Stimulated activated naive CD8-positive, alpha-beta T cell treated with anti-CD3 and anti-CD28 coated beads, Interleukin-15, amount 100 ng/mL, for 72 hours (primary cell): ENCODE measurements around the gene PHKG2.

Experiments
- ATAC-seq: fragments of 150-1000 bp; cut with Tn5 transposase; 2 replicates; pipeline ENCODE4 v1.10.0; 2021; ENCODE audit warnings: mild to moderate bottlenecking, moderate library complexity
- DNase-seq, 2 donors: peaks; one replicate each; pipeline ENCODE4 v3.0.0; 2021 to 2022
- H3K27ac Mint-ChIP-seq, 2 donors: one replicate each; pipeline ENCODE4 v1.8.0; 2022; ENCODE audit warnings: mild to moderate bottlenecking in 2 of 2, mixed read lengths in 2 of 2, moderate library complexity in 2 of 2
- H3K27me3 Mint-ChIP-seq: one replicate; pipeline ENCODE4 v1.8.0; 2022; ENCODE audit warnings: mixed read lengths
- H3K4me1 Mint-ChIP-seq: one replicate; pipeline ENCODE4 v1.8.0; 2022; ENCODE audit warnings: mild to moderate bottlenecking, mixed read lengths
- H3K4me3 Mint-ChIP-seq, 2 donors: one replicate each; pipeline ENCODE4 v1.8.0; 2022; ENCODE audit warnings: mild to moderate bottlenecking in 2 of 2, mixed read lengths in 2 of 2, moderate library complexity in 1 of 2
- H3K9me3 Mint-ChIP-seq, 2 donors: one replicate each; pipeline ENCODE4 v1.8.0; 2022; ENCODE audit warnings: mixed read lengths in 2 of 2

The PHKG2 gene

GRCh38 chr16:30760577-30761426 lies 12.6 kb downstream of the PHKG2 start:
- Mint-ChIP-seq H3K4me1 (peaks cover 27% of the 10 kb centered on the region), H3K9me3 (no peaks in the 10 kb centered on the region), H3K4me3 (peak overlapping the region; percentile 84 to 89), H3K27me3 (no peaks in the 10 kb centered on the region), H3K27ac (peak overlapping the region; percentile 56 to 63)
- ATAC-seq, result no peak
- no peak for DNase-seq

GRCh38 chr16:30761427-30761927 lies 13.3 kb downstream of the PHKG2 start:
- peak; percentile 26 to 53 for DNase-seq
- Mint-ChIP-seq H3K9me3 (no peaks in the 10 kb centered on the region), H3K4me1 (peaks cover 27% of the 10 kb centered on the region), H3K27me3 (no peaks in the 10 kb centered on the region), H3K27ac (peak overlapping the region; percentile 56 to 63), H3K4me3 (peak overlapping the region; percentile 84 to 89)
- ATAC-seq, result peak; percentile 70

GRCh38 chr16:30761928-30762902 lies 14.0 kb downstream of the PHKG2 start, which contains the start of the genes CFAP119 and RNF40:
Gene CFAP119, minus strand, starts transcription at chr16:30762062. Its CDS starts 314 bp downstream, at chr16:30761748.
Gene RNF40, plus strand, starts transcription at chr16:30762322. Its CDS starts 224 bp downstream, at chr16:30762546.
- Mint-ChIP-seq H3K4me1 (peaks cover 27% of the 10 kb centered on the region), H3K27me3 (no peaks in the 10 kb centered on the region)
- ATAC-seq, result peak; percentile 96

GRCh38 chr16:30762991-30763725 lies 14.9 kb downstream of the PHKG2 start:
- H3K4me1 Mint-ChIP-seq, result peaks cover 27% of the 10 kb centered on the region
- H3K9me3 Mint-ChIP-seq, result no peaks in the 10 kb centered on the region
- ATAC-seq (no peak), DNase-seq (no peak)
- peak overlapping the region; percentile 90 to 92 for H3K27ac Mint-ChIP-seq
- no peaks in the 10 kb centered on the region for H3K27me3 Mint-ChIP-seq
- H3K4me3 Mint-ChIP-seq, result peak overlapping the region; percentile 84 to 89

More at GRCh38 chr16:30761928-30762902, 14.0 kb downstream of the PHKG2 start, which contains the start of the genes CFAP119 and RNF40:
- Mint-ChIP-seq H3K9me3 (no peaks in the 10 kb centered on the region), H3K27ac (peak within 1 kb of the TSS; percentile 90 to 92), H3K4me3 (peak within 1 kb of the TSS; percentile 84 to 89)
- peak; percentile 90 to 93 for DNase-seq

- Mint-ChIP-seq H3K27ac (no peak overlapping the region), H3K27me3 (no peaks in the 10 kb centered on the region), H3K4me1 (peaks cover 27% of the 10 kb centered on the region), H3K4me3 (no peak overlapping the region), H3K9me3 (no peaks in the 10 kb centered on the region)
- DNase-seq (no peak), ATAC-seq (no peak)
These were observed 15.9 kb downstream of the PHKG2 start for GRCh38 chr16:30764086-30764485.

GRCh38 chr16:30764816-30765465 lies 16.7 kb downstream of the PHKG2 start:
- Mint-ChIP-seq H3K27ac (peak overlapping the region in 1 of 2 donors; percentile 35), H3K9me3 (no peaks in the 10 kb centered on the region), H3K4me1 (peaks cover 27% of the 10 kb centered on the region), H3K27me3 (no peaks in the 10 kb centered on the region), H3K4me3 (no peak overlapping the region)
- no peak for ATAC-seq
- no peak for DNase-seq

- peaks cover 19% of the 10 kb centered on the region for H3K4me1 Mint-ChIP-seq
- DNase-seq (no peak), ATAC-seq (no peak)
- H3K9me3 Mint-ChIP-seq, result no peaks in the 10 kb centered on the region
- H3K27me3 Mint-ChIP-seq, result no peaks in the 10 kb centered on the region
- peak overlapping the region in 1 of 2 donors; percentile 43 for H3K27ac Mint-ChIP-seq
- H3K4me3 Mint-ChIP-seq, result no peak overlapping the region
These were observed 18.1 kb downstream of the PHKG2 start for GRCh38 chr16:30766206-30766932.

- Mint-ChIP-seq H3K4me3 (no peak overlapping the region), H3K27ac (no peak overlapping the region), H3K9me3 (no peaks in the 10 kb centered on the region), H3K27me3 (no peaks in the 10 kb centered on the region), H3K4me1 (peaks cover 24% of the 10 kb centered on the region)
- ATAC-seq (no peak), DNase-seq (no peak)
These were observed 18.7 kb downstream of the PHKG2 start for GRCh38 chr16:30766933-30767284.

- Mint-ChIP-seq H3K27me3 (no peaks in the 10 kb centered on the region), H3K4me1 (peaks cover 30% of the 10 kb centered on the region), H3K27ac (no peak overlapping the region), H3K4me3 (no peak overlapping the region), H3K9me3 (no peaks in the 10 kb centered on the region)
- no peak for ATAC-seq
- no peak for DNase-seq
These were observed 19.7 kb downstream of the PHKG2 start for GRCh38 chr16:30767767-30768465.

- H3K27me3 Mint-ChIP-seq, result no peaks in the 10 kb centered on the region
- peak overlapping the region in 1 of 2 donors; percentile 54 for H3K27ac Mint-ChIP-seq
- ATAC-seq, result no peak
- peaks cover 28% of the 10 kb centered on the region for H3K4me1 Mint-ChIP-seq
- no peak for DNase-seq
- H3K9me3 Mint-ChIP-seq, result no peaks in the 10 kb centered on the region
- H3K4me3 Mint-ChIP-seq, result no peak overlapping the region
These were observed 20.5 kb downstream of the PHKG2 start for GRCh38 chr16:30768583-30769181.

- no peaks in the 10 kb centered on the region for H3K27me3 Mint-ChIP-seq
- DNase-seq (no peak), ATAC-seq (no peak)
- no peak overlapping the region for H3K27ac Mint-ChIP-seq
- H3K4me1 Mint-ChIP-seq, result peaks cover 27% of the 10 kb centered on the region
- no peaks in the 10 kb centered on the region for H3K9me3 Mint-ChIP-seq
- no peak overlapping the region for H3K4me3 Mint-ChIP-seq
These were observed 21.3 kb downstream of the PHKG2 start for GRCh38 chr16:30769379-30770089.

- H3K4me3 Mint-ChIP-seq, result no peak overlapping the region
- no peak overlapping the region for H3K27ac Mint-ChIP-seq
- DNase-seq (no peak), ATAC-seq (no peak)
- peaks cover 39% of the 10 kb centered on the region for H3K4me1 Mint-ChIP-seq
- no peaks in the 10 kb centered on the region for H3K27me3 Mint-ChIP-seq
- H3K9me3 Mint-ChIP-seq, result no peaks in the 10 kb centered on the region
These were observed 23.5 kb downstream of the PHKG2 start for GRCh38 chr16:30771726-30772125.

GRCh38 chr16:30773826-30774225 lies 25.6 kb downstream of the PHKG2 start:
- Mint-ChIP-seq H3K27ac (peak overlapping the region in 1 of 2 donors; percentile 29), H3K9me3 (no peaks in the 10 kb centered on the region), H3K4me3 (no peak overlapping the region), H3K27me3 (no peaks in the 10 kb centered on the region), H3K4me1 (peaks cover 54% of the 10 kb centered on the region)
- no peak for DNase-seq
- ATAC-seq, result no peak
